GM12864 (cell line): ENCODE data around the gene ZNF726.

Experiments used
- DNase-seq: peaks from one replicate; pipeline ENCODE4 v3.0.0-alpha.2; 2011; ENCODE audit warnings: low read depth
- H3K4me3 ChIP-seq: 2 replicates; pipeline ENCODE4 v1.5.1; 2011; ENCODE audit warnings: mild to moderate bottlenecking, low read depth, low read length, control low read depth
- CTCF ChIP-seq: IDR thresholded peaks from 2 replicates; pipeline ENCODE4 v1.5.1; 2011; ENCODE audit warnings: low read depth, mild to moderate bottlenecking, moderate library complexity, low read length, control low read depth, inconsistent platforms; ENCODE audit errors: missing control alignments

The ZNF726 gene

GRCh38 chr19:23983406-23983805 is 68.7 kb downstream of the ZNF726 start:
- no peak for DNase-seq
- no peak for TF ChIP-seq CTCF
- H3K4me3 ChIP-seq = no peak overlapping the region
